Progenitor cell of endocrine pancreas (in vitro differentiated cells): ENCODE measurements around the gene MCM9. TPM values are rescaled to one million over a fixed set of nuclear protein-coding genes. Genes with fewer than 3 reads are reported as not detected.
A peak's percentile ranks its signal among the peaks of the same experiment; 100 is the strongest.

Experiments used
- DNase-seq: peaks from one replicate; pipeline ENCODE4 v3.0.0; 2021; ENCODE audit warnings: low spot score; ENCODE audit not compliant: unreplicated experiment
- H3K27ac Mint-ChIP-seq: 2 replicates; pipeline ENCODE4 v1.8.0; 2021; ENCODE audit warnings: mild to moderate bottlenecking, moderate library complexity, mixed read lengths
- H3K27me3 Mint-ChIP-seq: 2 replicates; pipeline ENCODE4 v1.8.0; 2021; ENCODE audit warnings: mixed read lengths
- H3K36me3 Mint-ChIP-seq: 2 replicates; pipeline ENCODE4 v1.8.0; 2022; ENCODE audit warnings: mixed read lengths; ENCODE audit not compliant: insufficient read depth
- H3K4me1 Mint-ChIP-seq: 2 replicates; pipeline ENCODE4 v1.8.0; 2021; ENCODE audit warnings: low read depth, mixed read lengths
- H3K4me3 Mint-ChIP-seq: 2 replicates; pipeline ENCODE4 v1.8.0; 2021; ENCODE audit warnings: low read depth, mild to moderate bottlenecking, moderate library complexity, mixed read lengths
- H3K9me3 Mint-ChIP-seq: 2 replicates; pipeline ENCODE4 v1.8.0; 2021; ENCODE audit warnings: low read depth, mixed read lengths
- total RNA-seq: library from RNA; stranded (reverse); gene quantifications from 2 replicates; pipeline ENCODE4 v1.2.1, GENCODE V29; 2021
- TF ChIP-seq, protein P1 (sequence below): fragments of 200-600 bp; sonication (generic); IDR thresholded peaks from one replicate; pipeline ENCODE4 v1.5.0; 2021; ENCODE audit warnings: antibody characterized with exemption, mild to moderate bottlenecking; ENCODE audit not compliant: unreplicated experiment

Gene MCM9
- total RNA-seq, 1 donor from 2014 or later: 24.7 TPM

DNA sequence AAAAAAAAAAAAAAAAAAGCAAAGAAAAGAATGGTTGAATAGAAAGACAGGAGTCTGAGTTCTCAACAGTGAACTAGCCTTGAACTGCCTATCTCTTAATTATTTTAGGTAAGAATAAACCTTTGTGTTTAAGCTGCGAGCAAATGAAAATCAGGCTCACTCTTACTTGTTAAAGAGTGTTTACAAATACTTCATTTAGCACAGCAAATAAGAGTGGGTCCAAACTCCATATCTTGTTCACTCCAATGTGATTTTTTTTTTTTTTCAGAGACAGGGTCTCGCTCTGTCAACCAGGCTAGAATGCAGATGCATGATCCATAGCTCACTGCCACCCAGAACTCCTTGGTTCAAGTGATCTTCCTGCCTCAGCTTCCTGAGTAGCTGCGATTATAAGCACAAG is 11.9 kb downstream of the MCM9 start:
- H3K4me3 Mint-ChIP-seq: no peak overlapping the region
- peaks cover 30% of the 10 kb centered on the region for H3K36me3 Mint-ChIP-seq
- no peak overlapping the region for H3K27ac Mint-ChIP-seq
- TF ChIP-seq, protein P1, sequence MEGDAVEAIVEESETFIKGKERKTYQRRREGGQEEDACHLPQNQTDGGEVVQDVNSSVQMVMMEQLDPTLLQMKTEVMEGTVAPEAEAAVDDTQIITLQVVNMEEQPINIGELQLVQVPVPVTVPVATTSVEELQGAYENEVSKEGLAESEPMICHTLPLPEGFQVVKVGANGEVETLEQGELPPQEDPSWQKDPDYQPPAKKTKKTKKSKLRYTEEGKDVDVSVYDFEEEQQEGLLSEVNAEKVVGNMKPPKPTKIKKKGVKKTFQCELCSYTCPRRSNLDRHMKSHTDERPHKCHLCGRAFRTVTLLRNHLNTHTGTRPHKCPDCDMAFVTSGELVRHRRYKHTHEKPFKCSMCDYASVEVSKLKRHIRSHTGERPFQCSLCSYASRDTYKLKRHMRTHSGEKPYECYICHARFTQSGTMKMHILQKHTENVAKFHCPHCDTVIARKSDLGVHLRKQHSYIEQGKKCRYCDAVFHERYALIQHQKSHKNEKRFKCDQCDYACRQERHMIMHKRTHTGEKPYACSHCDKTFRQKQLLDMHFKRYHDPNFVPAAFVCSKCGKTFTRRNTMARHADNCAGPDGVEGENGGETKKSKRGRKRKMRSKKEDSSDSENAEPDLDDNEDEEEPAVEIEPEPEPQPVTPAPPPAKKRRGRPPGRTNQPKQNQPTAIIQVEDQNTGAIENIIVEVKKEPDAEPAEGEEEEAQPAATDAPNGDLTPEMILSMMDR: no peak
- H3K27me3 Mint-ChIP-seq: no peaks in the 10 kb centered on the region
- DNase-seq: no peak
- peaks cover 13% of the 10 kb centered on the region for H3K4me1 Mint-ChIP-seq
- H3K9me3 Mint-ChIP-seq: no peaks in the 10 kb centered on the region

DNA sequence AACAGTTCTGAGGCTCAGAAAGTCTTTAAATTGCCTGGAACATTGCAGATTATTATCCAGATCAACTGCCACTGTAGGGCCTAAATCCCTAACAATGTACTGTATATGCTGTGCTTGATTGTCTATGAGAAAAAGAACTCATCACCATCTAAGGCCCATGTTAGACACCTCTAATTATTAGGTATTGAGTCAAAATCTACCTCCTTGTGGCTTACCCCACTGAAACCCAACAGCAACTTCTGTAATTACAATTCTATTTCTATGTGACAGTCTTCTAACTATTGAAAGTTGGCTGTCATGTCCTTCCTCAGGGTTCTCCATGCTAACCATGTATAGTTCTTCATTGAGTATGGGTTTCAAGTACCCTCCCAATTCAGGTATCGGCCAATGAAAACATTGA is 13.9 kb downstream of the MCM9 start:
- no peak for DNase-seq
- TF ChIP-seq, protein P1: no peak
- peaks cover 29% of the 10 kb centered on the region for H3K36me3 Mint-ChIP-seq
- no peaks in the 10 kb centered on the region for H3K9me3 Mint-ChIP-seq
- H3K4me3 Mint-ChIP-seq: no peak overlapping the region
- no peak overlapping the region for H3K27ac Mint-ChIP-seq
- no peaks in the 10 kb centered on the region for H3K27me3 Mint-ChIP-seq
- H3K4me1 Mint-ChIP-seq: peaks cover 14% of the 10 kb centered on the region

DNA sequence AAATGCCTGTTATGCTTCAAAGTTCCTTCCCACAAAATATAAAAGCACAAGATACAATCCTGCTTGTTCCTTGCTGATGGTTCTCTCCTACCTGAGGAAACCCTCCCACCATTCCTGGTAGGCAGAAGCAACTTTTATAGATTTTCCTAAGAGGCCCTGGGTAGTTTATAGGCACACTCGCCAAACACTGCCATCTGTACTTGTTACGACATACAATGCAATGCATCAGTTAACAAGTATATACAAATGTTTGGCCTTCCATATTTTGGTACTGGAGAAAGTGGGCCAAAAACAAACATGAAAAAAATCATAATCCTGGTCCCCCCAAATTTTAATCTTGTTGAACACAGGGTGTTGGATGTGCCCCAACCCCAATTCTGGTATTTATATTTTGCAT is 16.6 kb downstream of the MCM9 start:
- Mint-ChIP-seq H3K4me1 (peaks cover 15% of the 10 kb centered on the region), H3K27ac (no peak overlapping the region), H3K36me3 (peaks cover 40% of the 10 kb centered on the region), H3K4me3 (no peak overlapping the region), H3K9me3 (no peaks in the 10 kb centered on the region), H3K27me3 (no peaks in the 10 kb centered on the region)
- no peak for DNase-seq
- TF ChIP-seq, protein P1: no peak

DNA sequence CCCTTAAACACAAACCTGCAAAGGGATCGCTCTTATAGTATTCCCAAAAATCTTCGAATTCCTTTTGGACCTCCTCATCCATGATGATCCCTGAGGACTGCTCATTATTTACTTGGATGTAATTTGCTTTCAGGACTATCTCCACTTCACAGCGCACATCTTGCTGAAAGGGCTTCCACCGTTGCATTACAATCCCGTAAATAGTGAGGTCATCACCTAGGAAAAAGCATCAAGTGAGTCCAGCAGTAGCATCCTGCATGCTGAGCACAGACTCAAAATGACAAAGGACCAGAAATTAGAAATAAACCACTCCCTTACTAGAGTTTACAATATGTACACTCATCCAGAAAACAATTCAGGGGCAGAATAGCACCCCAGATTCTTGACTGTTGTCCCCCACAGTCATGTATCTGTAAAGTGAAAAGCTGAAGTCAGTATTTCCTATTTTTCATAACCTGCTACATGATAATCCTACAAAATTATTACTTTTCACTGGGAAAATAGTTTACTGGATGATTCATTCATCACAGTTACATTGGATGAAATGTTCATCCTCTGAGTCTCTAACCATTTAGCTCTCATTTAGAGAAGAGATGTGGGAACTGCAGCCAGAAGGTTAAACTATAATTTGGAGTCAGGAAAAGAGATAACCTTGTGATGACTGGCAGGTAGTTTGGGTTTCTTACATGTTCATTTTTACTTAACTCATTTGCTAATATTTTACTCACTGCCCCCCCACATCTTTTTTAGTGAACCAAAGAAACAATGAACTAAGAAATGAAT is 17.2 kb downstream of the MCM9 start:
- TF ChIP-seq, protein P1: no peak
- Mint-ChIP-seq H3K4me1 (peaks cover 13% of the 10 kb centered on the region), H3K4me3 (no peak overlapping the region), H3K27ac (no peak overlapping the region), H3K36me3 (peaks cover 42% of the 10 kb centered on the region), H3K9me3 (no peaks in the 10 kb centered on the region), H3K27me3 (no peaks in the 10 kb centered on the region)
- no peak for DNase-seq

DNA sequence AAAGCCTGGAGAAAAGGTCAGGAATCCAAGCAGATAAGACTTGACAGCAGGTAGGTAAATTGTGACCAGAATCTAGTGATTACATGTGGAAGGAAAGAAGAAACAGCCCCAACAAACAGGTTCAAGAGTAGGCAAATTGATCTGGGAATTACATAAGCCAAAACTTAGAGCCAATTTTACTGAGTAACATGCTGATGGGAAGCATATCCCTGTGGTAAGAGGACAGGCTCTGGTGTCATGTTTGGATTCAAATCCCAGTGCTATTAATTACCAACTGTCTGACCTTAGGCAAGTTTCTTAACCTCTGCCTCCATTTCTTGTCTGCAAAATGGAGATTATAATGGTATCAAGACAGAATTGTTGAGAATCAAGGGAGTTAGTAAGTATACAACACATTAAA is 20.4 kb downstream of the MCM9 start:
- Mint-ChIP-seq H3K9me3 (no peaks in the 10 kb centered on the region), H3K4me3 (no peak overlapping the region), H3K4me1 (peaks cover 9% of the 10 kb centered on the region), H3K27ac (peak overlapping the region; percentile 83), H3K36me3 (peaks cover 33% of the 10 kb centered on the region), H3K27me3 (no peaks in the 10 kb centered on the region)
- no peak for DNase-seq
- TF ChIP-seq, protein P1: no peak
